HepG2 (cell line): ENCODE results near the gene YY1. TPM values are rescaled to one million over a fixed set of nuclear protein-coding genes. Genes with fewer than 3 reads are reported as not detected.

ENCODE experiments used
- CCAR2 ChIP-seq: fragments of 200-400 bp; formaldehyde crosslinking; optimal IDR thresholded peaks from 2 replicates; pipeline ENCODE3; 2018; ENCODE audit warnings: low read depth, mild to moderate bottlenecking, low read length, moderate library complexity
- HDAC1 ChIP-seq: sonication (generic); formaldehyde crosslinking; IDR thresholded peaks from 2 replicates; pipeline ENCODE4 v1.5.1; 2020; ENCODE audit warnings: mild to moderate bottlenecking, missing genetic modification reagents
- KLF16 ChIP-seq, 2 experiments: sonication (generic) in 1 of 2; formaldehyde crosslinking in 1 of 2; IDR thresholded peaks; 2 replicates each; pipeline versions ENCODE4 v1.6.1 to v1.8.0; 2016 to 2023; ENCODE audit warnings: missing genetic modification reagents in 2 of 2, missing compliant biosample characterization in 1 of 2
- MEF2D ChIP-seq: sonication (generic); formaldehyde crosslinking; IDR thresholded peaks from 2 replicates; pipeline ENCODE4 v1.5.1; 2020; ENCODE audit warnings: mild to moderate bottlenecking, missing genetic modification reagents
- MZF1 ChIP-seq: sonication (generic); formaldehyde crosslinking; IDR thresholded peaks from 2 replicates; pipeline ENCODE4 v1.8.1; 2023; ENCODE audit warnings: mild to moderate bottlenecking, missing genetic modification reagents, borderline replicate concordance
- NFE2L1 ChIP-seq: sonication (generic); formaldehyde crosslinking; IDR thresholded peaks from 2 replicates; pipeline ENCODE4 v1.4.0; 2020; ENCODE audit warnings: missing genetic modification reagents, mild to moderate bottlenecking, borderline replicate concordance
- NR1H2 ChIP-seq: sonication (generic); formaldehyde crosslinking; IDR thresholded peaks from 2 replicates; pipeline ENCODE4 v1.8.1; 2022; ENCODE audit warnings: low read depth, missing genetic modification reagents, borderline replicate concordance
- PHF8 ChIP-seq: sonication (generic); formaldehyde crosslinking; IDR thresholded peaks from 2 replicates; pipeline ENCODE4 v1.5.0; 2020; ENCODE audit warnings: missing genetic modification reagents
- PPARG ChIP-seq: conservative IDR thresholded peaks from 2 replicates; pipeline ENCODE4 v1.6.1; 2016; ENCODE audit warnings: missing biosample characterization, missing genetic modification reagents
- SIN3B ChIP-seq: fragments of 150-350 bp; IDR thresholded peaks from 2 replicates; pipeline ENCODE4 v1.6.1; 2014; ENCODE audit warnings: low read length
- TSC22D2 ChIP-seq: sonication (generic); formaldehyde crosslinking; IDR thresholded peaks from 2 replicates; pipeline ENCODE4 v1.5.1; 2020; ENCODE audit warnings: missing genetic modification reagents, mild to moderate bottlenecking, borderline replicate concordance
- ZBTB20 ChIP-seq: sonication (generic); formaldehyde crosslinking; IDR thresholded peaks from 2 replicates; pipeline ENCODE4 v1.8.1; 2023; ENCODE audit warnings: missing genetic modification reagents, low read depth, mild to moderate bottlenecking, borderline replicate concordance
- ZFX ChIP-seq: sonication (generic); formaldehyde crosslinking; IDR thresholded peaks from 2 replicates; pipeline ENCODE4 v1.4.0; 2020; ENCODE audit warnings: mild to moderate bottlenecking, low read depth, missing genetic modification reagents, moderate library complexity
- ZNF253 ChIP-seq: sonication (generic); formaldehyde crosslinking; IDR thresholded peaks from 2 replicates; pipeline ENCODE4 v1.8.0; 2022; ENCODE audit warnings: mild to moderate bottlenecking, missing genetic modification reagents, borderline replicate concordance
- ZNF367 ChIP-seq: sonication (generic); formaldehyde crosslinking; IDR thresholded peaks from 2 replicates; pipeline ENCODE4 v1.4.0; 2020; ENCODE audit warnings: missing genetic modification reagents, borderline replicate concordance
- ZNF543 ChIP-seq: sonication (generic); formaldehyde crosslinking; IDR thresholded peaks from 2 replicates; pipeline ENCODE4 v1.4.0; 2020; ENCODE audit warnings: mild to moderate bottlenecking, missing genetic modification reagents
- ZNF792 ChIP-seq: IDR thresholded peaks from 2 replicates; pipeline ENCODE4 v1.6.1; 2016
- ZSCAN30 ChIP-seq: sonication (generic); formaldehyde crosslinking; IDR thresholded peaks from 2 replicates; pipeline ENCODE4 v1.5.0; 2020; ENCODE audit warnings: mild to moderate bottlenecking, missing genetic modification reagents
- polyA plus RNA-seq, 8 experiments: library from polyadenylated mRNA; depleted of rRNA in 3 of 8; stranded (reverse) in 7 of 8; unstranded in 1 of 8; fragments of >200 nt; fragmentation: Illumina TruSeq in 4 of 8; extraction: Trizol in 4 of 8; gene quantifications; 2 replicates each; pipeline versions ENCODE4 v1.2.1 to v1.2.3, GENCODE V29; 2011 to 2016; ENCODE audit warnings: low read depth in 4 of 8, missing spikeins in 1 of 8, mixed read lengths in 1 of 8; ENCODE audit not compliant: insufficient read depth in 1 of 8
- total RNA-seq, 5 experiments: library from RNA; depleted of rRNA; stranded (reverse); fragments of >200 nt; fragmentation: Illumina TruSeq; extraction: Trizol; gene quantifications; 2 replicates each; pipeline ENCODE4 v1.2.3, GENCODE V29; 2016; ENCODE audit warnings: low read depth in 1 of 5
- TF ChIP-seq, protein P1 (sequence below): sonication (generic); formaldehyde crosslinking; IDR thresholded peaks from 2 replicates; pipeline ENCODE4 v1.5.0; 2020; ENCODE audit warnings: missing genetic modification reagents, mild to moderate bottlenecking, borderline replicate concordance
- TF ChIP-seq, protein P2 (sequence below): sonication (generic); formaldehyde crosslinking; IDR thresholded peaks from 2 replicates; pipeline ENCODE4 v1.4.0; 2020; ENCODE audit warnings: low read depth, mild to moderate bottlenecking, missing genetic modification reagents
- TF ChIP-seq, protein P3 (sequence below): sonication (generic); formaldehyde crosslinking; IDR thresholded peaks from 2 replicates; pipeline ENCODE4 v1.4.0; 2020; ENCODE audit warnings: mild to moderate bottlenecking, low read depth, missing genetic modification reagents
- TF ChIP-seq, protein P4 (sequence below): sonication (generic); formaldehyde crosslinking; IDR thresholded peaks from 2 replicates; pipeline ENCODE4 v1.5.0; 2020; ENCODE audit warnings: missing genetic modification reagents
- TF ChIP-seq, protein P5 (sequence below): sonication (generic); formaldehyde crosslinking; IDR thresholded peaks from 2 replicates; pipeline ENCODE4 v1.9.0; 2022; ENCODE audit warnings: low read depth, missing genetic modification reagents
- TF ChIP-seq, protein P6 (sequence below): sonication (generic); formaldehyde crosslinking; IDR thresholded peaks from 2 replicates; pipeline ENCODE4 v1.4.0; 2020; ENCODE audit warnings: missing genetic modification reagents

Gene YY1
- total and polyA plus RNA-seq, 2 of the 13 experiments (the other 11 are each of a cell fraction or from before 2014, with no cell fraction given), result 29.4 to 68.1 TPM

DNA sequence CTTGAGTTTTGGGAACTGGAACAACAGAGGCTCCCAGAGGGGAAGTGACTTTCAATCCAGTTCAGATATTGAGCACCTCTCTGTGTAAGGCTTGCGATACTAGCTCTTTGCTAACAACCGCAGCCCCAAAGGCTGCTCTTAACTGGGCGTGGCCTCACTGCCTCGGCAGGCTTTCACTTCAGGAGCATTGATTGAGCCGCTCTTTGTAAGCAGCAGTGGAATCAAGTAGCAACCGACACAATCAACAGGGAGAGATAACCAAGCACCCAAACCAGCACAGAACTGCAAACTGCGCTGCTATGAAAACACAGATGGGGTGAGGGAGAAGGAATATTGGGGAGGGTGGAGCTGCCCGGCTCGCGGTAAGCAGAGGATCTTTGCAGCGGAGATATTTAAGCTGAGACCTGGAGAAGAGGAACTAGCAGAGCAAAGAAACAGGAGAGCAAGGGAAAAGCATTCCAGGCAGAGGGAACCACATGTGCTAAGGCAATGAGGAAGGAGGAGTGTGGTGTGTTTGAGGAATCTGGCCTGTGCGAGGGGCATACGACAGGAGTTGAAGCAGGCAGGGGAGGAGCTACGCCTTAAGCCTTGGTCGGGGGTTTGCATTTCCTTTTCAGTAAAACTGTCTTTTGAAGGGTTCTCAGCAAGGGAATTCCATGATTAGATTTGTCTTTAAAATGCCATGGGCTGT, 17.3 kb upstream of the YY1 start (continued):
- TF ChIP-seq, protein P1, sequence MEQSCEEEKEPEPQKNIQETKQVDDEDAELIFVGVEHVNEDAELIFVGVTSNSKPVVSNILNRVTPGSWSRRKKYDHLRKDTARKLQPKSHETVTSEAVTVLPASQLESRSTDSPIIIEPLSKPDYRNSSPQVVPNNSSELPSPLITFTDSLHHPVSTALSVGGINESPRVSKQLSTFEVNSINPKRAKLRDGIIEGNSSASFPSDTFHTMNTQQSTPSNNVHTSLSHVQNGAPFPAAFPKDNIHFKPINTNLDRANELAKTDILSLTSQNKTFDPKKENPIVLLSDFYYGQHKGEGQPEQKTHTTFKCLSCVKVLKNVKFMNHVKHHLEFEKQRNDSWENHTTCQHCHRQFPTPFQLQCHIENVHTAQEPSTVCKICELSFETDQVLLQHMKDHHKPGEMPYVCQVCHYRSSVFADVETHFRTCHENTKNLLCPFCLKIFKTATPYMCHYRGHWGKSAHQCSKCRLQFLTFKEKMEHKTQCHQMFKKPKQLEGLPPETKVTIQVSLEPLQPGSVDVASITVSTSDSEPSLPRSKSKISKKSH (CRISPR knock-in tag), result no peak
- peak; percentile 10; the same call in 1 of the 2 replicates for TF ChIP-seq HDAC1
- TF ChIP-seq, protein P2, sequence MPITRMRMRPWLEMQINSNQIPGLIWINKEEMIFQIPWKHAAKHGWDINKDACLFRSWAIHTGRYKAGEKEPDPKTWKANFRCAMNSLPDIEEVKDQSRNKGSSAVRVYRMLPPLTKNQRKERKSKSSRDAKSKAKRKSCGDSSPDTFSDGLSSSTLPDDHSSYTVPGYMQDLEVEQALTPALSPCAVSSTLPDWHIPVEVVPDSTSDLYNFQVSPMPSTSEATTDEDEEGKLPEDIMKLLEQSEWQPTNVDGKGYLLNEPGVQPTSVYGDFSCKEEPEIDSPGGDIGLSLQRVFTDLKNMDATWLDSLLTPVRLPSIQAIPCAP, result no peak
- TF ChIP-seq ZNF792 (CRISPR knock-in tag), result 0 out of 2 replicates have a peak, but pooled peaks have one; percentile 18
- peak; percentile 49 for TF ChIP-seq PHF8 (CRISPR knock-in tag)
- TF ChIP-seq ZFX (CRISPR knock-in tag), result peak; percentile 65
- TF ChIP-seq KLF16 (CRISPR knock-in tag; IDR thresholded peaks at IDR 0.05), result no peak
- TF ChIP-seq ZNF367, result no peak
- TF ChIP-seq ZNF543 (CRISPR knock-in tag), result no peak
- no peak for TF ChIP-seq SIN3B
- TF ChIP-seq, protein P3, sequence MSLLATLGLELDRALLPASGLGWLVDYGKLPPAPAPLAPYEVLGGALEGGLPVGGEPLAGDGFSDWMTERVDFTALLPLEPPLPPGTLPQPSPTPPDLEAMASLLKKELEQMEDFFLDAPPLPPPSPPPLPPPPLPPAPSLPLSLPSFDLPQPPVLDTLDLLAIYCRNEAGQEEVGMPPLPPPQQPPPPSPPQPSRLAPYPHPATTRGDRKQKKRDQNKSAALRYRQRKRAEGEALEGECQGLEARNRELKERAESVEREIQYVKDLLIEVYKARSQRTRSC (CRISPR knock-in tag), result no peak
- TF ChIP-seq NR1H2 (CRISPR knock-in tag), result no peak
- TF ChIP-seq MEF2D (CRISPR knock-in tag), result peak; percentile 59; the same call in 1 of the 2 replicates
- no peak for TF ChIP-seq MZF1
- TF ChIP-seq, protein P4, sequence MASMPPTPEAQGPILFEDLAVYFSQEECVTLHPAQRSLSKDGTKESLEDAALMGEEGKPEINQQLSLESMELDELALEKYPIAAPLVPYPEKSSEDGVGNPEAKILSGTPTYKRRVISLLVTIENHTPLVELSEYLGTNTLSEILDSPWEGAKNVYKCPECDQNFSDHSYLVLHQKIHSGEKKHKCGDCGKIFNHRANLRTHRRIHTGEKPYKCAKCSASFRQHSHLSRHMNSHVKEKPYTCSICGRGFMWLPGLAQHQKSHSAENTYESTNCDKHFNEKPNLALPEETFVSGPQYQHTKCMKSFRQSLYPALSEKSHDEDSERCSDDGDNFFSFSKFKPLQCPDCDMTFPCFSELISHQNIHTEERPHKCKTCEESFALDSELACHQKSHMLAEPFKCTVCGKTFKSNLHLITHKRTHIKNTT (CRISPR knock-in tag), result no peak
- TF ChIP-seq ZBTB20, result no peak
- no peak for TF ChIP-seq PPARG
- no peak for TF ChIP-seq NFE2L1 (CRISPR knock-in tag)
- no peak for TF ChIP-seq ZSCAN30
- no peak for TF ChIP-seq TSC22D2 (CRISPR knock-in tag)
- TF ChIP-seq CCAR2, result no peak
- no peak for TF ChIP-seq ZNF253 (CRISPR knock-in tag)
- TF ChIP-seq, protein P5, sequence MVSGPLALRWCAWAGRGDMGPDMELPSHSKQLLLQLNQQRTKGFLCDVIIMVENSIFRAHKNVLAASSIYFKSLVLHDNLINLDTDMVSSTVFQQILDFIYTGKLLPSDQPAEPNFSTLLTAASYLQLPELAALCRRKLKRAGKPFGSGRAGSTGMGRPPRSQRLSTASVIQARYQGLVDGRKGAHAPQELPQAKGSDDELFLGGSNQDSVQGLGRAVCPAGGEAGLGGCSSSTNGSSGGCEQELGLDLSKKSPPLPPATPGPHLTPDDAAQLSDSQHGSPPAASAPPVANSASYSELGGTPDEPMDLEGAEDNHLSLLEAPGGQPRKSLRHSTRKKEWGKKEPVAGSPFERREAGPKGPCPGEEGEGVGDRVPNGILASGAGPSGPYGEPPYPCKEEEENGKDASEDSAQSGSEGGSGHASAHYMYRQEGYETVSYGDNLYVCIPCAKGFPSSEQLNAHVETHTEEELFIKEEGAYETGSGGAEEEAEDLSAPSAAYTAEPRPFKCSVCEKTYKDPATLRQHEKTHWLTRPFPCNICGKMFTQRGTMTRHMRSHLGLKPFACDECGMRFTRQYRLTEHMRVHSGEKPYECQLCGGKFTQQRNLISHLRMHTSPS, result no peak
- TF ChIP-seq, protein P6, sequence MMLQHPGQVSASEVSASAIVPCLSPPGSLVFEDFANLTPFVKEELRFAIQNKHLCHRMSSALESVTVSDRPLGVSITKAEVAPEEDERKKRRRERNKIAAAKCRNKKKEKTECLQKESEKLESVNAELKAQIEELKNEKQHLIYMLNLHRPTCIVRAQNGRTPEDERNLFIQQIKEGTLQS (CRISPR knock-in tag), result no peak
